22Rv1 (cell line): Measurements from ENCODE around the gene SART1.

Experiments used
- H3K27ac ChIP-seq: fragments of 450-650 bp; 2 replicates; pipeline ENCODE4 v1.5.1; 2017
- CTCF ChIP-seq: fragments of 450-650 bp; IDR thresholded peaks from 2 replicates; pipeline ENCODE4 v1.5.1; 2017; ENCODE audit warnings: mild to moderate bottlenecking
- ZFX ChIP-seq: fragments of 450-650 bp; IDR thresholded peaks from 2 replicates; pipeline ENCODE4 v1.6.1; 2017; ENCODE audit warnings: antibody characterized with exemption, borderline replicate concordance

The SART1 gene

GRCh38 chr11:65958291-65958690 is 3.2 kb upstream of the SART1 start:
- no peak overlapping the region for H3K27ac ChIP-seq
- TF ChIP-seq ZFX, result no peak

- H3K27ac ChIP-seq, result no peak overlapping the region
- TF ChIP-seq CTCF, result no peak
- no peak for TF ChIP-seq ZFX
Observed at GRCh38 chr11:65958774-65959420, 2.6 kb upstream of the SART1 start.

GRCh38 chr11:65960824-65961266 is 689 bp upstream of the SART1 start:
- peak overlapping the region; percentile 85 for H3K27ac ChIP-seq
- no peak for TF ChIP-seq ZFX
- no peak for TF ChIP-seq CTCF

- peak overlapping the region; percentile 85 for H3K27ac ChIP-seq
- no peak for TF ChIP-seq ZFX
- TF ChIP-seq CTCF, result no peak
Observed at GRCh38 chr11:65962141-65962564, 619 bp downstream of the SART1 start.

- H3K27ac ChIP-seq, result no peak overlapping the region
- no peak for TF ChIP-seq ZFX
- no peak for TF ChIP-seq CTCF
Observed at GRCh38 chr11:65964906-65965305, 3.4 kb downstream of the SART1 start.

- no peak overlapping the region for H3K27ac ChIP-seq
- TF ChIP-seq CTCF (no peak), ZFX (no peak)
Observed at GRCh38 chr11:65965986-65966762, 4.6 kb downstream of the SART1 start.

GRCh38 chr11:65967329-65967934 is 5.9 kb downstream of the SART1 start:
- H3K27ac ChIP-seq, result no peak overlapping the region
- TF ChIP-seq CTCF, result no peak
- TF ChIP-seq ZFX, result no peak
